ENCODE measurements around the gene EPS15. TPM values are rescaled to one million over a fixed set of nuclear protein-coding genes. Genes with fewer than 3 reads are reported as not detected.
"Not testable (repeated sequence)": the region's sequence is repeated elsewhere in the genome, so short reads cannot be mapped to it uniquely, and the experiment has no call there.

Gene EPS15
- total RNA-seq, 1 donor: 82.2 TPM

GRCh38 chr1:51566260-51566659 lies 47.2 kb upstream of the EPS15 start:
- DNase-seq (ENCODE audit: insufficient read length, low spot score, missing footprints): no peak
- Histone ChIP-seq H3K4me2 (ENCODE audit: insufficient read depth, low read length) (no peak overlapping the region), H3K36me3 (ENCODE audit: insufficient read depth, low read length) (no peaks in the 10 kb centered on the region), H4K20me1 (ENCODE audit: insufficient read depth, low read length) (no peaks in the 10 kb centered on the region), H3K4me1 (ENCODE audit: insufficient read depth, low read length) (peaks cover 39% of the 10 kb centered on the region), H3K9me3 (ENCODE audit: low read depth, low read length) (no peaks in the 10 kb centered on the region), H3K4me3 (ENCODE audit: insufficient read depth, low read length) (no peak overlapping the region), H3K79me2 (ENCODE audit: insufficient read depth, low read length) (no peaks in the 10 kb centered on the region), H3K27me3 (ENCODE audit: insufficient read depth, low read length) (no peaks in the 10 kb centered on the region), H2AFZ (ENCODE audit: low read length) (no peak overlapping the region), H3K27ac (ENCODE audit: low read depth, low read length) (no peak overlapping the region)
- no peak for TF ChIP-seq CTCF (IDR thresholded peaks at IDR 0.05; ENCODE audit: extremely low read depth, low read depth, low read length)

GRCh38 chr1:51565009-51565408 lies 45.9 kb upstream of the EPS15 start:
- no peak overlapping the region for H2AFZ ChIP-seq (ENCODE audit: low read length)
- H4K20me1 ChIP-seq (ENCODE audit: insufficient read depth, low read length): no peaks in the 10 kb centered on the region
- no peak overlapping the region for H3K27ac ChIP-seq (ENCODE audit: low read depth, low read length)
- no peak overlapping the region for H3K4me2 ChIP-seq (ENCODE audit: insufficient read depth, low read length)
- TF ChIP-seq CTCF (IDR thresholded peaks at IDR 0.05; ENCODE audit: extremely low read depth, low read depth, low read length): no peak
- no peaks in the 10 kb centered on the region for H3K27me3 ChIP-seq (ENCODE audit: insufficient read depth, low read length)
- H3K4me1 ChIP-seq (ENCODE audit: insufficient read depth, low read length): peaks cover 38% of the 10 kb centered on the region
- no peaks in the 10 kb centered on the region for H3K36me3 ChIP-seq (ENCODE audit: insufficient read depth, low read length)
- no peaks in the 10 kb centered on the region for H3K79me2 ChIP-seq (ENCODE audit: insufficient read depth, low read length)
- H3K9me3 ChIP-seq (ENCODE audit: low read depth, low read length): no peaks in the 10 kb centered on the region
- H3K4me3 ChIP-seq (ENCODE audit: insufficient read depth, low read length): no peak overlapping the region
- DNase-seq (ENCODE audit: insufficient read length, low spot score, missing footprints): no peak

- H3K4me1 ChIP-seq (ENCODE audit: insufficient read depth, low read length): peaks cover 30% of the 10 kb centered on the region
- no peaks in the 10 kb centered on the region for H3K79me2 ChIP-seq (ENCODE audit: insufficient read depth, low read length)
- H4K20me1 ChIP-seq (ENCODE audit: insufficient read depth, low read length): no peaks in the 10 kb centered on the region
- TF ChIP-seq CTCF (IDR thresholded peaks at IDR 0.05; ENCODE audit: extremely low read depth, low read depth, low read length): no peak
- no peak overlapping the region for H2AFZ ChIP-seq (ENCODE audit: low read length)
- H3K4me3 ChIP-seq (ENCODE audit: insufficient read depth, low read length): no peak overlapping the region
- no peaks in the 10 kb centered on the region for H3K9me3 ChIP-seq (ENCODE audit: low read depth, low read length)
- no peak overlapping the region for H3K27ac ChIP-seq (ENCODE audit: low read depth, low read length)
- no peaks in the 10 kb centered on the region for H3K36me3 ChIP-seq (ENCODE audit: insufficient read depth, low read length)
- peak; percentile 35 for DNase-seq (ENCODE audit: insufficient read length, low spot score, missing footprints)
- no peaks in the 10 kb centered on the region for H3K27me3 ChIP-seq (ENCODE audit: insufficient read depth, low read length)
- no peak overlapping the region for H3K4me2 ChIP-seq (ENCODE audit: insufficient read depth, low read length)
Observed at GRCh38 chr1:51564124-51564523, 45.1 kb upstream of the EPS15 start.

- H3K27ac ChIP-seq (ENCODE audit: low read depth, low read length): no peak overlapping the region
- H2AFZ ChIP-seq (ENCODE audit: low read length): no peak overlapping the region
- H3K4me1 ChIP-seq (ENCODE audit: insufficient read depth, low read length): peaks cover 29% of the 10 kb centered on the region
- no peaks in the 10 kb centered on the region for H3K36me3 ChIP-seq (ENCODE audit: insufficient read depth, low read length)
- H3K27me3 ChIP-seq (ENCODE audit: insufficient read depth, low read length): no peaks in the 10 kb centered on the region
- no peak overlapping the region for H3K4me3 ChIP-seq (ENCODE audit: insufficient read depth, low read length)
- H4K20me1 ChIP-seq (ENCODE audit: insufficient read depth, low read length): no peaks in the 10 kb centered on the region
- no peak for TF ChIP-seq CTCF (IDR thresholded peaks at IDR 0.05; ENCODE audit: extremely low read depth, low read depth, low read length)
- H3K4me2 ChIP-seq (ENCODE audit: insufficient read depth, low read length): no peak overlapping the region
- no peak for DNase-seq (ENCODE audit: insufficient read length, low spot score, missing footprints)
- no peaks in the 10 kb centered on the region for H3K9me3 ChIP-seq (ENCODE audit: low read depth, low read length)
- no peaks in the 10 kb centered on the region for H3K79me2 ChIP-seq (ENCODE audit: insufficient read depth, low read length)
Observed at GRCh38 chr1:51561702-51562101, 42.6 kb upstream of the EPS15 start.

- not testable (repeated sequence) for H3K4me3 ChIP-seq (ENCODE audit: insufficient read depth, low read length); H3K27ac ChIP-seq (ENCODE audit: low read depth, low read length); H4K20me1 ChIP-seq (ENCODE audit: insufficient read depth, low read length); DNase-seq (ENCODE audit: insufficient read length, low spot score, missing footprints); H3K36me3 ChIP-seq (ENCODE audit: insufficient read depth, low read length); H3K9me3 ChIP-seq (ENCODE audit: low read depth, low read length); H3K79me2 ChIP-seq (ENCODE audit: insufficient read depth, low read length); H2AFZ ChIP-seq (ENCODE audit: low read length); H3K4me2 ChIP-seq (ENCODE audit: insufficient read depth, low read length); H3K27me3 ChIP-seq (ENCODE audit: insufficient read depth, low read length)
- H3K4me1 ChIP-seq (ENCODE audit: insufficient read depth, low read length): peaks cover 29% of the 10 kb centered on the region
Observed at GRCh38 chr1:51560895-51561294, 41.8 kb upstream of the EPS15 start.
